GM12801 (cell line): ENCODE measurements around the gene SCAMP1.

Experiments
- TF ChIP-seq, protein P1 (sequence below): IDR thresholded peaks from one replicate; pipeline ENCODE4 v1.5.1; 2011; ENCODE audit warnings: control low read depth; ENCODE audit not compliant: insufficient read length; ENCODE audit errors: extremely low read depth

Gene SCAMP1

GRCh38 chr5:78362220-78362619, 1.8 kb downstream of the SCAMP1 start:
- TF ChIP-seq, protein P1, sequence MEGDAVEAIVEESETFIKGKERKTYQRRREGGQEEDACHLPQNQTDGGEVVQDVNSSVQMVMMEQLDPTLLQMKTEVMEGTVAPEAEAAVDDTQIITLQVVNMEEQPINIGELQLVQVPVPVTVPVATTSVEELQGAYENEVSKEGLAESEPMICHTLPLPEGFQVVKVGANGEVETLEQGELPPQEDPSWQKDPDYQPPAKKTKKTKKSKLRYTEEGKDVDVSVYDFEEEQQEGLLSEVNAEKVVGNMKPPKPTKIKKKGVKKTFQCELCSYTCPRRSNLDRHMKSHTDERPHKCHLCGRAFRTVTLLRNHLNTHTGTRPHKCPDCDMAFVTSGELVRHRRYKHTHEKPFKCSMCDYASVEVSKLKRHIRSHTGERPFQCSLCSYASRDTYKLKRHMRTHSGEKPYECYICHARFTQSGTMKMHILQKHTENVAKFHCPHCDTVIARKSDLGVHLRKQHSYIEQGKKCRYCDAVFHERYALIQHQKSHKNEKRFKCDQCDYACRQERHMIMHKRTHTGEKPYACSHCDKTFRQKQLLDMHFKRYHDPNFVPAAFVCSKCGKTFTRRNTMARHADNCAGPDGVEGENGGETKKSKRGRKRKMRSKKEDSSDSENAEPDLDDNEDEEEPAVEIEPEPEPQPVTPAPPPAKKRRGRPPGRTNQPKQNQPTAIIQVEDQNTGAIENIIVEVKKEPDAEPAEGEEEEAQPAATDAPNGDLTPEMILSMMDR: no peak

DNA sequence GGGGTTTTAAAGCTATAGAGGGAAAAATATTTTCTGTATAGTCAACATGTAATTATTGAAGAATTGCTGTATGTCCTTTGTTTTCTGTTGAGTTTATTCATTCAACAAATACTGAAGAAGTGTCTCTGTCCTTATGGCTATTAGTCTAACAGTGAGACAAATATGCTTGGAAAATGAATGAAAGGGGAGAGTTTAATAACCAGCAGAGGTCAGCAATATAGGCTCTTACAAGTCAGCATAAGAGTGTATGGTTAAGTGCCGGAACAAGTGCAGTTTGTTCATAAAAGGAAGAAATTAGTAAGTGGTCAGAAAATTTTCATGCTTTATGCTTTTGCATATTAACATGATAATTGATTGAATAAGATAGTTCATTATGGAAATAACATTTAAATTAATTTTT, 3.6 kb downstream of the SCAMP1 start:
- TF ChIP-seq, protein P1: no peak

DNA sequence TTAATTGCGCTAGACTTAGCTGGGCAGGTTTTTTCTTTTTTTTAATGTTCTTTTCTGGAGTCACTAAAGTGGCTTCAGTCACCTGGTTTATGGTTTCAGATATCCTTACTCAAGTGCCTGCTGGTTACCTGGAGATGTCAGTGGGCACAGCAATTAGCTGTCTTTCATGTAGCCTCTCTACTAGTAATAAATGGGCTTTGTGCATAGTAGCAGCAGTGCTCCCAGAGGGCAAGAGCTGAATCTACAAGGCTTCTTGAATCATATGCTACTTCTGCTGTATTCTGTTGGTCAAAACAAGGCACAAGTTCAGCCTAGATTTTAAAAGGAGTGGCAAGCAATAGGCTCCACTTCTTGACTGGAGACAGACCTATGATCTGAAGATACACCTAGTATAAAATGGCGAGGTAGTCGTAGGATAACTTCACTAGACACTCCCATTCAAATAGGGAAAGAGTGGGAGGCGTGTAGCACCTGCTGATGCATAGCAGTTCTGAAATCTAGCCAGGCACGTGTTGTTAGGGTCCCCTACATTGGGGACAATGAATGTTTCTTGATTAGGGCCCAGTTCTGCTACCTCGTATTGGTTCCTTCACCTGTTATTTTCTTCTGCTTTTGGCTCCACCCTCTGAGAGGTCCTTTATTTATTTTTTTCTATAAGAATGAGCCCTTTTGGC, 7.0 kb downstream of the SCAMP1 start:
- TF ChIP-seq, protein P1: no peak

- TF ChIP-seq, protein P1: no peak
Observed at GRCh38 chr5:78369680-78370079, 9.3 kb downstream of the SCAMP1 start.

- TF ChIP-seq, protein P1: no peak
Observed at GRCh38 chr5:78373231-78373630, 12.8 kb downstream of the SCAMP1 start.

- TF ChIP-seq, protein P1: no peak
Observed at GRCh38 chr5:78376315-78376714, 15.9 kb downstream of the SCAMP1 start.

- TF ChIP-seq, protein P1: no peak
Observed at GRCh38 chr5:78377056-78377717, 16.8 kb downstream of the SCAMP1 start.
